Immature natural killer cell (primary cell): ENCODE data around the gene FFAR3. TPM values are rescaled to one million over a fixed set of nuclear protein-coding genes. Genes with fewer than 3 reads are reported as not detected.

Experiments used
- DNase-seq, 3 donors: peaks; one replicate each; pipeline ENCODE4 v3.0.0; 2022; ENCODE audit warnings: mixed read lengths in 1 of 3
- H3K27ac Mint-ChIP-seq, 6 donors: one replicate each; pipeline ENCODE4 v1.8.0; 2020; ENCODE audit warnings: mixed read lengths in 6 of 6, mild to moderate bottlenecking in 5 of 6, inconsistent platforms in 4 of 6, moderate library complexity in 3 of 6
- H3K27me3 Mint-ChIP-seq, 3 donors: one replicate each; pipeline ENCODE4 v1.8.0; 2020 to 2021; ENCODE audit warnings: low read depth in 3 of 3, mild to moderate bottlenecking in 3 of 3, mixed read lengths in 3 of 3, moderate library complexity in 3 of 3, inconsistent platforms in 1 of 3
- H3K36me3 Mint-ChIP-seq, 3 donors: one replicate each; pipeline ENCODE4 v1.8.0; 2020; ENCODE audit warnings: mixed read lengths in 3 of 3, inconsistent platforms in 2 of 3, mild to moderate bottlenecking in 2 of 3
- H3K4me1 Mint-ChIP-seq, 2 donors: one replicate each; pipeline ENCODE4 v1.8.0; 2020; ENCODE audit warnings: inconsistent platforms in 2 of 2, mild to moderate bottlenecking in 2 of 2, mixed read lengths in 2 of 2, moderate library complexity in 1 of 2
- H3K4me3 Mint-ChIP-seq, 5 donors: one replicate each; pipeline ENCODE4 v1.8.0; 2020; ENCODE audit warnings: mild to moderate bottlenecking in 5 of 5, mixed read lengths in 5 of 5, inconsistent platforms in 3 of 5, moderate library complexity in 3 of 5
- H3K9me3 Mint-ChIP-seq, 6 donors: one replicate each; pipeline ENCODE4 v1.8.0; 2020; ENCODE audit warnings: mild to moderate bottlenecking in 6 of 6, mixed read lengths in 6 of 6, inconsistent platforms in 4 of 6, moderate library complexity in 3 of 6
- polyA plus RNA-seq, 3 donors: library from polyadenylated mRNA; unstranded; fragments of 300-500 nt; fragmentation: Illumina TruSeq; gene quantifications; one replicate each; pipeline ENCODE4 v1.2.3, GENCODE V29; 2021

Gene FFAR3
- polyA plus RNA-seq, 3 donors from 2014 or later: not detected

GRCh38 chr19:35379992-35380391, 21.7 kb downstream of the FFAR3 start:
- no peak for DNase-seq
- peaks cover 0 to 3% (median 0%) of the 10 kb centered on the region in 3 donors for H3K36me3 Mint-ChIP-seq
- H3K27ac Mint-ChIP-seq: no peak overlapping the region

DNA sequence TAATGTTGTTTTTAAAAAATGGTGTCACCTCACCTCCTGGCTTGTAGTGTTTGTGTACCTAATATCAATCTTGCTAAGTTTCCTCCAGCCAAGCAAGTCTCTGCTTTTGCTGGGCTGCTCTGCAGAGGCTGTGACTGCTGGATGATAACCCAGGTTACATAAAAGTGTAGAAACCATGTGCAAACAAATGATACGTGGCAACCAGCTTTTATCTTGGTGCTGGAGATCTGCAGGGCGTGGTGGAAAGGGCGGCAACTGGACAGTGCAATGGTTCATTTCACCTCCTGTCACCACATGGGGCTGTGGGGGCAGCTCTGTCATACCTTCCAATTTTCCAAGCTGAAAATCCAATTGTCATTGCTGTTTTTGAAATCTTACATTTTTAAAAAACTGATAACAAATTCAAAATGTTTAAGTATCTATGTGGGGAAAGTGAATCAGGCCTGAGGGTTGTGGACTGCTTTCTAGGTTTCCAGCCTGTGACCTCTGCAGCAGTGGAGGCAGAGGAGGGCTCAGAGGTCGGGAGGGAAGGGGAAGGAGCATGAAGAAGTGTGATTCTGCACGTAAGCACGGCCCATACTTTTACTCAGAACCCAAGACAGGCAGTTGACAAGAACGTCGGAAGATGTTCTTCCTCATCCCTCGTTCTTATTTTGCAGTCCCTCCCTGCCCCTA, 22.3 kb downstream of the FFAR3 start:
- Mint-ChIP-seq H3K36me3 (peaks cover 0 to 3% (median 0%) of the 10 kb centered on the region in 3 donors), H3K9me3 (no peaks in the 10 kb centered on the region), H3K4me1 (no peaks in the 10 kb centered on the region), H3K27me3 (peaks cover 6 to 7% (median 6%) of the 10 kb centered on the region in 3 donors), H3K4me3 (no peak overlapping the region), H3K27ac (no peak overlapping the region)
- DNase-seq: no peak

More at GRCh38 chr19:35379992-35380391, 21.7 kb downstream of the FFAR3 start:
- H3K4me1 Mint-ChIP-seq: no peaks in the 10 kb centered on the region
- no peak overlapping the region for H3K4me3 Mint-ChIP-seq
- H3K27me3 Mint-ChIP-seq: peaks cover 6 to 7% (median 6%) of the 10 kb centered on the region in 3 donors
- no peaks in the 10 kb centered on the region for H3K9me3 Mint-ChIP-seq

- Mint-ChIP-seq H3K4me3 (no peak overlapping the region), H3K27me3 (peaks cover 6 to 7% (median 6%) of the 10 kb centered on the region in 3 donors), H3K36me3 (peaks cover 0 to 3% (median 0%) of the 10 kb centered on the region in 3 donors), H3K9me3 (peaks cover 0 to 2% (median under 1%) of the 10 kb centered on the region in 6 donors), H3K27ac (peak overlapping the region in 1 of 6 donors; percentile 12), H3K4me1 (no peaks in the 10 kb centered on the region)
- DNase-seq: no peak
Measured at GRCh38 chr19:35381318-35381717, 23.1 kb downstream of the FFAR3 start.

GRCh38 chr19:35381926-35382325, 23.7 kb downstream of the FFAR3 start:
- no peak overlapping the region for H3K27ac Mint-ChIP-seq
- no peaks in the 10 kb centered on the region for H3K4me1 Mint-ChIP-seq
- H3K4me3 Mint-ChIP-seq: no peak overlapping the region
- peaks cover 6 to 7% (median 6%) of the 10 kb centered on the region in 3 donors for H3K27me3 Mint-ChIP-seq
- no peak for DNase-seq
- H3K9me3 Mint-ChIP-seq: peaks cover 0 to 5% (median 3%) of the 10 kb centered on the region in 6 donors
- peaks cover 0 to 7% (median 0%) of the 10 kb centered on the region in 3 donors for H3K36me3 Mint-ChIP-seq

DNA sequence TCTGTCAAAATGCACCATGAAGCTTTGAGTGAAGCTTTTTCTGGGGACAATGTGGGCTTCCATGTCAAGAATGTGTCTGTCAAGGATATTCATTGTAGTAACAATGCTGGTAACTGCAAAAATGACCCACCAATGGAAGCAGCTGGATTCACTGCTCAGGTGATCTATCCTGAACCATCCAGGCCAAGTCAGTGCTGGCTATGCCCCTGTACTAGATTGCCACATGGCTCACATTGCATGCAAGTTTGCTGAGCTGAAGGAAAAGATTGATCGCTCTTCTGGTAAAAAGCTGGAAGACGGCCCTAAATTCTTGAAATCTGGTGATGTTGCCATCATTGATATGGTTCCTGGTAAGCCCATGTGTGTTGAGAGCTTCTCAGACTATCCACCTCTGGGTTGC, 25.3 kb downstream of the FFAR3 start:
- H3K27ac Mint-ChIP-seq: peak overlapping the region in 1 of 6 donors; percentile 46
- DNase-seq: no peak
- peaks cover 0 to 7% (median 0%) of the 10 kb centered on the region in 3 donors for H3K36me3 Mint-ChIP-seq
- H3K27me3 Mint-ChIP-seq: peaks cover 4 to 6% (median 6%) of the 10 kb centered on the region in 3 donors
- H3K4me3 Mint-ChIP-seq: no peak overlapping the region
- peaks cover 0 to 5% (median 3%) of the 10 kb centered on the region in 6 donors for H3K9me3 Mint-ChIP-seq
- no peaks in the 10 kb centered on the region for H3K4me1 Mint-ChIP-seq

GRCh38 chr19:35388277-35389054, 30.2 kb downstream of the FFAR3 start:
- peaks cover 0 to 4% (median 3%) of the 10 kb centered on the region in 3 donors for H3K27me3 Mint-ChIP-seq
- no peak overlapping the region for H3K4me3 Mint-ChIP-seq
- no peaks in the 10 kb centered on the region for H3K4me1 Mint-ChIP-seq
- H3K36me3 Mint-ChIP-seq: peaks cover 0 to 4% (median 0%) of the 10 kb centered on the region in 3 donors
- H3K27ac Mint-ChIP-seq: no peak overlapping the region
- DNase-seq: no peak
- peaks cover 0 to 5% (median 3%) of the 10 kb centered on the region in 6 donors for H3K9me3 Mint-ChIP-seq

- Mint-ChIP-seq H3K4me3 (no peak overlapping the region), H3K27ac (no peak overlapping the region), H3K4me1 (no peaks in the 10 kb centered on the region), H3K27me3 (peaks cover 0 to 4% (median 3%) of the 10 kb centered on the region in 3 donors), H3K9me3 (peaks cover 0 to 5% (median 3%) of the 10 kb centered on the region in 6 donors), H3K36me3 (peaks cover 0 to 4% (median 0%) of the 10 kb centered on the region in 3 donors)
- no peak for DNase-seq
Measured at GRCh38 chr19:35389192-35389861, 31.1 kb downstream of the FFAR3 start.

- no peak overlapping the region for H3K27ac Mint-ChIP-seq
- H3K36me3 Mint-ChIP-seq: no peaks in the 10 kb centered on the region
- peaks cover 0 to 5% (median 3%) of the 10 kb centered on the region in 3 donors for H3K27me3 Mint-ChIP-seq
- H3K4me3 Mint-ChIP-seq: no peak overlapping the region
- H3K4me1 Mint-ChIP-seq: no peaks in the 10 kb centered on the region
- H3K9me3 Mint-ChIP-seq: no peaks in the 10 kb centered on the region
- no peak for DNase-seq
Measured at GRCh38 chr19:35392742-35393715, 34.8 kb downstream of the FFAR3 start.

- H3K36me3 Mint-ChIP-seq: no peaks in the 10 kb centered on the region
- no peaks in the 10 kb centered on the region for H3K4me1 Mint-ChIP-seq
- H3K4me3 Mint-ChIP-seq: no peak overlapping the region
- H3K9me3 Mint-ChIP-seq: no peaks in the 10 kb centered on the region
- DNase-seq: no peak
- peaks cover 0 to 7% (median 4%) of the 10 kb centered on the region in 3 donors for H3K27me3 Mint-ChIP-seq
- H3K27ac Mint-ChIP-seq: no peak overlapping the region
Measured at GRCh38 chr19:35395382-35396199, 37.3 kb downstream of the FFAR3 start.

GRCh38 chr19:35396240-35396885, 38.1 kb downstream of the FFAR3 start:
- DNase-seq: no peak
- no peak overlapping the region for H3K27ac Mint-ChIP-seq
- H3K27me3 Mint-ChIP-seq: peaks cover 0 to 3% (median 2%) of the 10 kb centered on the region in 3 donors
- H3K4me3 Mint-ChIP-seq: no peak overlapping the region
- no peaks in the 10 kb centered on the region for H3K9me3 Mint-ChIP-seq
- H3K36me3 Mint-ChIP-seq: no peaks in the 10 kb centered on the region
- H3K4me1 Mint-ChIP-seq: no peaks in the 10 kb centered on the region

GRCh38 chr19:35397064-35397463, 38.8 kb downstream of the FFAR3 start:
- Mint-ChIP-seq H3K27ac (no peak overlapping the region), H3K27me3 (peaks cover 0 to 3% (median 2%) of the 10 kb centered on the region in 3 donors), H3K4me3 (no peak overlapping the region), H3K4me1 (no peaks in the 10 kb centered on the region), H3K36me3 (no peaks in the 10 kb centered on the region), H3K9me3 (no peaks in the 10 kb centered on the region)
- no peak for DNase-seq

GRCh38 chr19:35398570-35398969, 40.3 kb downstream of the FFAR3 start:
- Mint-ChIP-seq H3K36me3 (no peaks in the 10 kb centered on the region), H3K27ac (no peak overlapping the region), H3K27me3 (peaks cover 0 to 3% (median 2%) of the 10 kb centered on the region in 3 donors), H3K4me3 (no peak overlapping the region), H3K9me3 (no peaks in the 10 kb centered on the region), H3K4me1 (no peaks in the 10 kb centered on the region)
- no peak for DNase-seq
